ENCODE results near the gene SLC25A40. TPM values are rescaled to one million over a fixed set of nuclear protein-coding genes. Genes with fewer than 3 reads are reported as not detected.
A peak's percentile ranks its signal among the peaks of the same experiment; 100 is the strongest.
"Not testable (repeated sequence)": the region's sequence is repeated elsewhere in the genome, so short reads cannot be mapped to it uniquely, and the experiment has no call there.

Gene SLC25A40, protein sequence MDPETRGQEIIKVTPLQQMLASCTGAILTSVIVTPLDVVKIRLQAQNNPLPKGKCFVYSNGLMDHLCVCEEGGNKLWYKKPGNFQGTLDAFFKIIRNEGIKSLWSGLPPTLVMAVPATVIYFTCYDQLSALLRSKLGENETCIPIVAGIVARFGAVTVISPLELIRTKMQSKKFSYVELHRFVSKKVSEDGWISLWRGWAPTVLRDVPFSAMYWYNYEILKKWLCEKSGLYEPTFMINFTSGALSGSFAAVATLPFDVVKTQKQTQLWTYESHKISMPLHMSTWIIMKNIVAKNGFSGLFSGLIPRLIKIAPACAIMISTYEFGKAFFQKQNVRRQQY
- total RNA-seq: 11.2 and 11.6 TPM in 2 replicates

DNA sequence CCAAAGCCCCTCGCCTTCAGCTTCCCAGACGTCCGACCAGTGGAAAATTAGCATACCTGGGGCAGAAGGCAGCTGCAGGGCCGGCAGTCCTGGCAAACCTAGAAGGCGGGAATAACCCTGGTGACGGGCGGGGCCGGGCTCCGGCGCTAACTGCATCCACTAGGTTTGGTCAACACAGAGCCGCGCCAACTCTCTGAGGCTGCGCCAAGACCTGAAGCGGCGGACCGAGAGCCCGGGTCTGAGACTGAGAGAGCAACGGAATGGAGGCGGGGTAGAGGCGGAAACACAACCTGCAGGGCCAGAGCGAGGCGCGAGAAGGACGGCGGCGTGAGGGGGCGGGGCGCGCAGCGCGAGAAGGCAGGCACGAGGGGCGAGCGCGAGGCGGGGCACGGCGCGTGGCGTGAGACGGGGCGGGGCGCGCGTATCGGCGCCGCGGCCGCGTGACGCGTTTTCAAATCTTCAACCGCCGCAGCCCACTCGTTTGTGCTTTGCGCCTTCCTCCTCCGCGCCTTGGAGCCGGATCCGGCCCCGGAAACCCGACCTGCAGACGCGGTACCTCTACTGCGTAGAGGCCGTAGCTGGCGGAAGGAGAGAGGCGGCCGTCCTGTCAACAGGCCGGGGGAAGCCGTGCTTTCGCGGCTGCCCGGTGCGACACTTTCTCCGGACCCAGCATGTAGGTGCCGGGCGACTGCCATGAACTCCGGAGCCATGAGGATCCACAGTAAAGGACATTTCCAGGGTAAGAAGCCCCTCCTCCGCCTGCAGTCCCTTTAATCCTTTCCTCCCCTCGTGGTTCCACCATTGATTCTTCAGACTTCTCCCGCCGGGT lies at the start of gene SLC25A40, which contains the start of gene DBF4:
Gene SLC25A40, minus strand, starts transcription at position 321 of the 829 bp plus-strand sequence. CDS start 17,633 bp downstream, outside the sequence.
Gene DBF4, plus strand, starts transcription at position 454 of the 829 bp plus-strand sequence. Its CDS starts 240 bp downstream, at position 694.
- Histone ChIP-seq H3K27ac (ENCODE audit: low read depth, low read length) (peak within 1 kb of the TSS; percentile 90), H3K36me3 (ENCODE audit: insufficient read depth, low read length) (peaks cover 11% of the 10 kb centered on the region), H3K79me2 (ENCODE audit: insufficient read depth, low read length) (peaks cover 84% of the 10 kb centered on the region)

DNA sequence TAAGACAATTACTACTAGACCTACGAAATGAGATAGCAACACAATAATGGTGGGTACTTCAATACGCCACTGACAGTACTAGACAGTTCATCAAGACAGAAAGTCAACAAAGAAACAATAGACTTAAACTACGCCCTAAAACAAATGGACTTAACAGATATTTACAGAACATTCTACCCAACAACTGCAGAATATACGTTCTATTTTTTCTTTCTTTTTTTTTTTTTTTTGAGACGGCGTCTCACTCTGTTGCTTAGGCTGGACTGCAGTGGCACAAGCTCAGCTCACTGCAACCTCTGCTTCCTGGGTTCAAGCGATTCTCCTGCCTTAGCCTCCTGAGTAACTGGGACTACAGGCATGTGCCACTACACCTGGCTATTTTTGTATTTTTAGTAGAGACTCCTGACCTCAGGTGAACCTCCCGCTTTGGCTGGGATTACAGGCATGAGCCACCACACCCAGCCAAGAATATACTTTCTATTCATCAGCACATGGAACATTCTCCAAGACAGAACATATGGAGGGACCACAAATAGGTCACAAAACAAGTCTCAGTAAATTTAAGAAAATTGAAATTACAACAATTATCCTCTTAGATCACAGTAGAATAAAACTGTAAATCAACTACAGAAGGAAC lies 46.7 kb upstream of the SLC25A40 start:
- not testable (repeated sequence) for H3K36me3 ChIP-seq (ENCODE audit: insufficient read depth, low read length); H2AFZ ChIP-seq (ENCODE audit: low read length); H3K27me3 ChIP-seq (ENCODE audit: insufficient read depth, low read length); H3K9me3 ChIP-seq (ENCODE audit: low read depth, low read length); H3K27ac ChIP-seq (ENCODE audit: low read depth, low read length); H3K4me3 ChIP-seq (ENCODE audit: insufficient read depth, low read length); DNase-seq (ENCODE audit: insufficient read length, low spot score, missing footprints); H3K79me2 ChIP-seq (ENCODE audit: insufficient read depth, low read length); H4K20me1 ChIP-seq (ENCODE audit: insufficient read depth, low read length); H3K4me1 ChIP-seq (ENCODE audit: insufficient read depth, low read length); H3K4me2 ChIP-seq (ENCODE audit: insufficient read depth, low read length)

More for the DNA sequence above, at the start of gene SLC25A40, which contains the start of gene DBF4:
- TF ChIP-seq, protein P1, sequence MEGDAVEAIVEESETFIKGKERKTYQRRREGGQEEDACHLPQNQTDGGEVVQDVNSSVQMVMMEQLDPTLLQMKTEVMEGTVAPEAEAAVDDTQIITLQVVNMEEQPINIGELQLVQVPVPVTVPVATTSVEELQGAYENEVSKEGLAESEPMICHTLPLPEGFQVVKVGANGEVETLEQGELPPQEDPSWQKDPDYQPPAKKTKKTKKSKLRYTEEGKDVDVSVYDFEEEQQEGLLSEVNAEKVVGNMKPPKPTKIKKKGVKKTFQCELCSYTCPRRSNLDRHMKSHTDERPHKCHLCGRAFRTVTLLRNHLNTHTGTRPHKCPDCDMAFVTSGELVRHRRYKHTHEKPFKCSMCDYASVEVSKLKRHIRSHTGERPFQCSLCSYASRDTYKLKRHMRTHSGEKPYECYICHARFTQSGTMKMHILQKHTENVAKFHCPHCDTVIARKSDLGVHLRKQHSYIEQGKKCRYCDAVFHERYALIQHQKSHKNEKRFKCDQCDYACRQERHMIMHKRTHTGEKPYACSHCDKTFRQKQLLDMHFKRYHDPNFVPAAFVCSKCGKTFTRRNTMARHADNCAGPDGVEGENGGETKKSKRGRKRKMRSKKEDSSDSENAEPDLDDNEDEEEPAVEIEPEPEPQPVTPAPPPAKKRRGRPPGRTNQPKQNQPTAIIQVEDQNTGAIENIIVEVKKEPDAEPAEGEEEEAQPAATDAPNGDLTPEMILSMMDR (IDR thresholded peaks at IDR 0.05; ENCODE audit: extremely low read depth, low read depth, low read length): no peak
- Histone ChIP-seq H3K4me3 (ENCODE audit: insufficient read depth, low read length) (peak within 1 kb of the TSS; percentile 92), H3K27me3 (ENCODE audit: insufficient read depth, low read length) (no peaks in the 10 kb centered on the region), H3K4me1 (ENCODE audit: insufficient read depth, low read length) (peaks cover 15% of the 10 kb centered on the region), H3K9me3 (ENCODE audit: low read depth, low read length) (no peaks in the 10 kb centered on the region), H4K20me1 (ENCODE audit: insufficient read depth, low read length) (no peaks in the 10 kb centered on the region), H2AFZ (ENCODE audit: low read length) (peak within 1 kb of the TSS; percentile 96), H3K4me2 (ENCODE audit: insufficient read depth, low read length) (peak within 1 kb of the TSS; percentile 90)
- DNase-seq (ENCODE audit: insufficient read length, low spot score, missing footprints): peak; percentile 97

DNA sequence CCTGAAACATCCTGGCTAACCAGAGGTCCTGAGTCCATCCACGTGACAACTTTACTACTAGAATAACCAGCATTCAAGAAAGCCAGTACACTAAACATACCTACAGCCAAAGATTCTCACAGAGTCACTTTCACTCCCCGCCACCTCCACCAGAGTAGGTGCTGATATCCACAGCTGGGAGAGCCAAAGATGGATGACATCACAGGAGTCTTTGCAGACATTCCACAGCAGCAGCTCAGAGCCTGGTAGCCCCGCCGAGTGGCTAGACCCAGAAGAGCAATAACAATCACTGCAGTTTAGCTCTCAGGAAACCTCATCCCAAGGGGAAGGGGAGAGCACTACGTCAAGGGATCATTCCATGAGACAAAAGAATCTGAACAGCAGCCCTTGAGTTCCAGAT lies 44.4 kb upstream of the SLC25A40 start:
- no peaks in the 10 kb centered on the region for H3K4me1 ChIP-seq (ENCODE audit: insufficient read depth, low read length)
- H3K27me3 ChIP-seq (ENCODE audit: insufficient read depth, low read length): no peaks in the 10 kb centered on the region
- DNase-seq (ENCODE audit: insufficient read length, low spot score, missing footprints): no peak
- TF ChIP-seq, protein P1 (IDR thresholded peaks at IDR 0.05; ENCODE audit: extremely low read depth, low read depth, low read length): no peak
- H3K27ac ChIP-seq (ENCODE audit: low read depth, low read length): no peak overlapping the region
- no peaks in the 10 kb centered on the region for H3K79me2 ChIP-seq (ENCODE audit: insufficient read depth, low read length)
- no peaks in the 10 kb centered on the region for H4K20me1 ChIP-seq (ENCODE audit: insufficient read depth, low read length)
- H3K9me3 ChIP-seq (ENCODE audit: low read depth, low read length): no peaks in the 10 kb centered on the region
- H3K4me3 ChIP-seq (ENCODE audit: insufficient read depth, low read length): no peak overlapping the region
- no peaks in the 10 kb centered on the region for H3K36me3 ChIP-seq (ENCODE audit: insufficient read depth, low read length)
- H2AFZ ChIP-seq (ENCODE audit: low read length): no peak overlapping the region
- no peak overlapping the region for H3K4me2 ChIP-seq (ENCODE audit: insufficient read depth, low read length)

DNA sequence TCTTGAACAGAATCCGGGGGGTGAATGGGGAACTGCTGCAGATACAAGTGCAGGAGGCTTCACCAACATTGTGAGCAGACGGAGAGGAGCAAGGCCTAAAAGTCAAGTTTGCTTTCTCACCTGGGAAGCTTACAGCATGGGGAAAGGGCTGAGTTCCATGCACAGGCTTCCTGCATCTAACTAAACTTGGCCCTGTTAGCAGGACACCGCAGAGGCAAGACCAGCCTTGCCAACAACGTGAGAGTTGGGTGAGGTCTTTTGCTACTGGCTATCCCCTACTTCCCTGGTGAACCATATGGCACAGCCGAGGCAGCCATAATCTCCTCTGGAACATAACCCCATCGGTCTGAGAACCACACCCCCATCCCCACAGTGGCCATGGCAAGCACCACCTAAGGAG lies 43.7 kb upstream of the SLC25A40 start:
- Histone ChIP-seq H4K20me1 (ENCODE audit: insufficient read depth, low read length) (no peaks in the 10 kb centered on the region), H3K9me3 (ENCODE audit: low read depth, low read length) (no peaks in the 10 kb centered on the region), H3K4me2 (ENCODE audit: insufficient read depth, low read length) (no peak overlapping the region), H3K79me2 (ENCODE audit: insufficient read depth, low read length) (no peaks in the 10 kb centered on the region), H2AFZ (ENCODE audit: low read length) (no peak overlapping the region), H3K4me1 (ENCODE audit: insufficient read depth, low read length) (no peaks in the 10 kb centered on the region), H3K27ac (ENCODE audit: low read depth, low read length) (no peak overlapping the region), H3K36me3 (ENCODE audit: insufficient read depth, low read length) (no peaks in the 10 kb centered on the region), H3K4me3 (ENCODE audit: insufficient read depth, low read length) (no peak overlapping the region), H3K27me3 (ENCODE audit: insufficient read depth, low read length) (no peaks in the 10 kb centered on the region)
- TF ChIP-seq, protein P1 (IDR thresholded peaks at IDR 0.05; ENCODE audit: extremely low read depth, low read depth, low read length): no peak
- no peak for DNase-seq (ENCODE audit: insufficient read length, low spot score, missing footprints)
